Osteocyte (in vitro differentiated cells): Measurements from ENCODE around the gene GTF2A2. TPM values are rescaled to one million over a fixed set of nuclear protein-coding genes. Genes with fewer than 3 reads are reported as not detected.
A peak's percentile ranks its signal among the peaks of the same experiment; 100 is the strongest.

Experiments used
- DNase-seq: peaks from one replicate; pipeline ENCODE4 v3.0.0; 2021; ENCODE audit warnings: mixed read lengths; ENCODE audit not compliant: unreplicated experiment; ENCODE audit errors: extremely low spot score
- H3K27ac Mint-ChIP-seq: one replicate; pipeline ENCODE4 v1.8.0; 2021; ENCODE audit warnings: mild to moderate bottlenecking, mixed read lengths; ENCODE audit not compliant: unreplicated experiment
- H3K27me3 Mint-ChIP-seq: one replicate; pipeline ENCODE4 v1.8.0; 2021; ENCODE audit warnings: mixed read lengths; ENCODE audit not compliant: unreplicated experiment
- H3K36me3 Mint-ChIP-seq: one replicate; pipeline ENCODE4 v1.8.0; 2021; ENCODE audit warnings: mixed read lengths; ENCODE audit not compliant: unreplicated experiment
- H3K4me1 Mint-ChIP-seq: one replicate; pipeline ENCODE4 v1.8.0; 2021; ENCODE audit warnings: mixed read lengths; ENCODE audit not compliant: unreplicated experiment
- H3K4me3 Mint-ChIP-seq: one replicate; pipeline ENCODE4 v1.8.0; 2021; ENCODE audit warnings: mild to moderate bottlenecking, moderate library complexity, mixed read lengths; ENCODE audit not compliant: unreplicated experiment
- H3K9me3 Mint-ChIP-seq: one replicate; pipeline ENCODE4 v1.8.0; 2021; ENCODE audit warnings: mixed read lengths; ENCODE audit not compliant: unreplicated experiment
- long read RNA-seq: library from polyadenylated mRNA; unstranded; transcript quantifications from one replicate; pipeline ENCODE4 v2.0.0, GENCODE V29; 2021
- total RNA-seq: library from RNA; stranded (reverse); gene quantifications from 2 replicates; pipeline ENCODE4 v1.2.1, GENCODE V29; 2021
- TF ChIP-seq, protein P1 (sequence below): fragments of 200-600 bp; sonication (generic); IDR thresholded peaks from 2 replicates; pipeline ENCODE4 v1.5.0; 2021; ENCODE audit warnings: antibody characterized with exemption, mild to moderate bottlenecking, moderate library complexity

Gene GTF2A2
- 99.1 and 109 TPM in 2 replicates for total RNA-seq
- long read RNA-seq, transcript GTF2A2-202 (5 exons, 1,582 nt): major isoform, 46 of 50 reads
- long read RNA-seq, partial matches to known transcripts: 1 of 50 reads
- long read RNA-seq, other reads (novel, unspliced or antisense): 3 of 50 reads

DNA sequence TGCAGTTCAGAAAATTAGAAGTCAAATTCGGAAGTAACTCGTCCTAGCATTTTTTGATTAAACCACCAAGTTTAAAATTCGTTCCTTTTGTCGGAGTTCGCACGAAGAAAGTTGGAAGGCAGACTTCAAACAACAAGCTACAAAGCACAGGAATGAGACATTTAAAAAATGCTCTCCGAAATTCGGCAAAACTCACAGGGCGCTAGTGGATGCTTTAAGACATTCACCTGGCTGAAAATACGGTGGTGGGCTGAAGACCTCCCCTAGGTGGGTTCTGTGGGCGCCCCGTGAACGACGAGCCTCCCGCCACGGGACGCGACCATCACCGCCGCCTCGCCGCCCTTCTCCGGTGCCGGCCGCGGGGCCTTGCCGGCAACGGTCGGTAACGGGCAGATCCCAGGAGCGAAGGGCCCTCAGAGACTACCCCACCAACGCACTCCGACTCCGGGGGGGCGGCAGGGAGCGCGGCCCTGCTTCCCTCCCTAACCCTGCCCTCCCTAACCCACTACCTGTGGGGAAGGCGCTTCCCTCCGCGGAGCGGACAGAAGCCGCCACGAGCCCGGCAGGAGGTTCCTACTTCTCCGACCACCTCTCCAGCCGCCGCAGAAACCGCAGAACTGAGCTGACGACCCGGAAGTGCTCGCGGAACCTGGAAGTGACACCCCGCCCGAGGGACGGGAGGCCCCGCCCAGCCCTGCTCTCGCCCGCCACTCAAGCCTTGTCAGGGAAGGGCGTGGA, at the start of gene GTF2A2:
TSS of gene GTF2A2 (minus strand) at position 619 of the 738 bp plus-strand sequence. CDS start 5,238 bp downstream, outside the sequence.
- DNase-seq: peak; percentile 97
- Mint-ChIP-seq H3K27ac (no peak within 1 kb of the TSS), H3K9me3 (peaks cover 6% of the 10 kb centered on the region), H3K36me3 (peaks cover 20% of the 10 kb centered on the region), H3K4me1 (peaks cover 5% of the 10 kb centered on the region), H3K4me3 (no peak within 1 kb of the TSS), H3K27me3 (no peaks in the 10 kb centered on the region)
- TF ChIP-seq, protein P1, sequence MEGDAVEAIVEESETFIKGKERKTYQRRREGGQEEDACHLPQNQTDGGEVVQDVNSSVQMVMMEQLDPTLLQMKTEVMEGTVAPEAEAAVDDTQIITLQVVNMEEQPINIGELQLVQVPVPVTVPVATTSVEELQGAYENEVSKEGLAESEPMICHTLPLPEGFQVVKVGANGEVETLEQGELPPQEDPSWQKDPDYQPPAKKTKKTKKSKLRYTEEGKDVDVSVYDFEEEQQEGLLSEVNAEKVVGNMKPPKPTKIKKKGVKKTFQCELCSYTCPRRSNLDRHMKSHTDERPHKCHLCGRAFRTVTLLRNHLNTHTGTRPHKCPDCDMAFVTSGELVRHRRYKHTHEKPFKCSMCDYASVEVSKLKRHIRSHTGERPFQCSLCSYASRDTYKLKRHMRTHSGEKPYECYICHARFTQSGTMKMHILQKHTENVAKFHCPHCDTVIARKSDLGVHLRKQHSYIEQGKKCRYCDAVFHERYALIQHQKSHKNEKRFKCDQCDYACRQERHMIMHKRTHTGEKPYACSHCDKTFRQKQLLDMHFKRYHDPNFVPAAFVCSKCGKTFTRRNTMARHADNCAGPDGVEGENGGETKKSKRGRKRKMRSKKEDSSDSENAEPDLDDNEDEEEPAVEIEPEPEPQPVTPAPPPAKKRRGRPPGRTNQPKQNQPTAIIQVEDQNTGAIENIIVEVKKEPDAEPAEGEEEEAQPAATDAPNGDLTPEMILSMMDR: no peak

- Mint-ChIP-seq H3K4me1 (no peaks in the 10 kb centered on the region), H3K27ac (no peak overlapping the region), H3K4me3 (no peak overlapping the region), H3K36me3 (no peaks in the 10 kb centered on the region), H3K9me3 (peaks cover 7% of the 10 kb centered on the region), H3K27me3 (peaks cover 67% of the 10 kb centered on the region)
- DNase-seq: no peak
- TF ChIP-seq, protein P1: no peak
These were observed 46.9 kb upstream of the GTF2A2 start for GRCh38 chr15:59703979-59704796.

GRCh38 chr15:59702351-59702750, 45.0 kb upstream of the GTF2A2 start:
- DNase-seq: no peak
- no peaks in the 10 kb centered on the region for H3K4me1 Mint-ChIP-seq
- no peak overlapping the region for H3K27ac Mint-ChIP-seq
- H3K4me3 Mint-ChIP-seq: no peak overlapping the region
- no peaks in the 10 kb centered on the region for H3K36me3 Mint-ChIP-seq
- H3K9me3 Mint-ChIP-seq: peaks cover 4% of the 10 kb centered on the region
- H3K27me3 Mint-ChIP-seq: peaks cover 65% of the 10 kb centered on the region
- TF ChIP-seq, protein P1: no peak

- TF ChIP-seq, protein P1: no peak
- no peak for DNase-seq
- Mint-ChIP-seq H3K27me3 (peaks cover 64% of the 10 kb centered on the region), H3K4me3 (no peak overlapping the region), H3K27ac (no peak overlapping the region), H3K36me3 (no peaks in the 10 kb centered on the region), H3K9me3 (no peaks in the 10 kb centered on the region), H3K4me1 (no peaks in the 10 kb centered on the region)
These were observed 44.6 kb upstream of the GTF2A2 start for GRCh38 chr15:59701880-59702279.
